Upper lobe of right lung (tissue), 1 donor: ENCODE data around the gene SCTR. TPM values are rescaled to one million over a fixed set of nuclear protein-coding genes. Genes with fewer than 3 reads are reported as not detected.

ENCODE experiments used
- ATAC-seq: fragments of 200-7000 bp; cut with Tn5 transposase; one replicate; pipeline ENCODE4 v1.9.1; 2020; ENCODE audit warnings: mild to moderate bottlenecking, moderate library complexity
- DNase-seq: peaks from one replicate; pipeline ENCODE4 v3.0.0-alpha.2; 2020
- H3K27ac ChIP-seq: fragments of 200-600 bp; one replicate; pipeline ENCODE4 v1.8.0; 2022
- H3K27me3 ChIP-seq: fragments of 200-600 bp; one replicate; pipeline ENCODE4 v1.8.0; 2022; ENCODE audit warnings: mild to moderate bottlenecking
- H3K36me3 ChIP-seq: fragments of 200-600 bp; one replicate; pipeline ENCODE4 v1.8.0; 2022
- H3K4me1 ChIP-seq: fragments of 200-600 bp; one replicate; pipeline ENCODE4 v1.8.0; 2022
- H3K4me3 ChIP-seq: fragments of 200-600 bp; one replicate; pipeline ENCODE4 v1.8.0; 2022; ENCODE audit warnings: mild to moderate bottlenecking
- H3K9me3 ChIP-seq: fragments of 200-600 bp; one replicate; pipeline ENCODE4 v1.8.0; 2022
- CTCF ChIP-seq: fragments of 200-600 bp; IDR thresholded peaks from one replicate; pipeline ENCODE4 v1.8.0; 2022; ENCODE audit warnings: antibody characterized with exemption
- intact Hi-C: fragments of 100-400 bp; cut with DNase I; formaldehyde crosslinking; loops from one replicate; pipeline ENCODE4 v1.11.0; 2022
- total RNA-seq: library from RNA; stranded (reverse); fragmentation: NEBNext Ultra II Directional; extraction: Animal tissue kit (Norgen Biotek cat#: 25700); gene quantifications from one replicate; pipeline ENCODE4 v1.2.1, GENCODE V29; 2021
- donor health status: DM: no; HTN: yes; CAD: no; lungs with severe emphysema.

Gene SCTR
- total RNA-seq, 1 donor from 2014 or later, result 21.0 TPM

GRCh38 chr2:119478978-119479295 is 45.3 kb downstream of the SCTR start:
- Histone ChIP-seq H3K27ac (no peak overlapping the region), H3K36me3 (no peaks in the 10 kb centered on the region), H3K4me1 (peaks cover 7% of the 10 kb centered on the region), H3K9me3 (no peaks in the 10 kb centered on the region), H3K4me3 (no peak overlapping the region), H3K27me3 (peaks cover 3% of the 10 kb centered on the region)
- ATAC-seq (no peak), DNase-seq (no peak)
- no peak for TF ChIP-seq CTCF
- intact Hi-C loops, result loop anchor here (5.0 kb wide), 1 partner anchor 72 kb away; no protein-coding TSS in a partner anchor

- no peak for TF ChIP-seq CTCF
- ATAC-seq, result no peak
- Histone ChIP-seq H3K9me3 (no peaks in the 10 kb centered on the region), H3K4me1 (peaks cover 7% of the 10 kb centered on the region), H3K36me3 (no peaks in the 10 kb centered on the region), H3K4me3 (no peak overlapping the region), H3K27me3 (peaks cover 3% of the 10 kb centered on the region), H3K27ac (no peak overlapping the region)
- intact Hi-C loops, result loop anchor here (5.0 kb wide), 1 partner anchor 71 kb away; no protein-coding TSS in a partner anchor
- DNase-seq, result no peak
These were observed 45.9 kb downstream of the SCTR start for GRCh38 chr2:119478188-119478977.

GRCh38 chr2:119477113-119477505 is 47.2 kb downstream of the SCTR start:
- Histone ChIP-seq H3K4me3 (no peak overlapping the region), H3K36me3 (no peaks in the 10 kb centered on the region), H3K4me1 (peaks cover 7% of the 10 kb centered on the region), H3K27me3 (peaks cover 3% of the 10 kb centered on the region), H3K9me3 (no peaks in the 10 kb centered on the region), H3K27ac (no peak overlapping the region)
- DNase-seq (no peak), ATAC-seq (no peak)
- no peak for TF ChIP-seq CTCF
- intact Hi-C loops, result loop anchor here (5.0 kb wide), 1 partner anchor 70 kb away; no protein-coding TSS in a partner anchor

- Histone ChIP-seq H3K4me3 (no peak overlapping the region), H3K4me1 (peaks cover 7% of the 10 kb centered on the region), H3K27me3 (peaks cover 3% of the 10 kb centered on the region), H3K9me3 (no peaks in the 10 kb centered on the region), H3K36me3 (no peaks in the 10 kb centered on the region), H3K27ac (no peak overlapping the region)
- DNase-seq (peak; percentile 79), ATAC-seq (peak; percentile 92)
- intact Hi-C loops, result loop anchor here (5.0 kb wide), 1 partner anchor 69 kb away; no protein-coding TSS in a partner anchor
- peak; percentile 96 for TF ChIP-seq CTCF
These were observed 47.8 kb downstream of the SCTR start for GRCh38 chr2:119476301-119477112.

- intact Hi-C loops, result loop anchor here (5.0 kb wide), 1 partner anchor 69 kb away; no protein-coding TSS in a partner anchor
These were observed 48.4 kb downstream of the SCTR start for GRCh38 chr2:119475857-119476244.

More at GRCh38 chr2:119475857-119476244, 48.4 kb downstream of the SCTR start:
- Histone ChIP-seq H3K4me3 (no peak overlapping the region), H3K4me1 (peaks cover 7% of the 10 kb centered on the region), H3K27ac (no peak overlapping the region), H3K36me3 (no peaks in the 10 kb centered on the region), H3K9me3 (no peaks in the 10 kb centered on the region), H3K27me3 (peaks cover 3% of the 10 kb centered on the region)
- no peak for TF ChIP-seq CTCF
- ATAC-seq, result no peak
- no peak for DNase-seq
